Measurements from ENCODE around the gene ATP9B.

Gene ATP9B

GRCh38 chr18:79393181-79393634, 324.0 kb downstream of the ATP9B start:
- ATAC-seq (replicated peaks) (peak; percentile 29), DNase-seq (no peak)
- Mint-ChIP-seq H3K27ac (peak overlapping the region; percentile 64 to 78), H3K27me3 (peaks cover 37 to 45% of the 10 kb centered on the region in 2 donors), H3K4me1 (ENCODE audit: low read depth in 2 of 2) (peaks cover 7 to 9% of the 10 kb centered on the region in 2 donors), H3K36me3 (ENCODE audit: insufficient read depth) (peaks cover 15% of the 10 kb centered on the region), H3K9me3 (no peaks in the 10 kb centered on the region), H3K4me3 (peak overlapping the region; percentile 78 to 88)

DNA sequence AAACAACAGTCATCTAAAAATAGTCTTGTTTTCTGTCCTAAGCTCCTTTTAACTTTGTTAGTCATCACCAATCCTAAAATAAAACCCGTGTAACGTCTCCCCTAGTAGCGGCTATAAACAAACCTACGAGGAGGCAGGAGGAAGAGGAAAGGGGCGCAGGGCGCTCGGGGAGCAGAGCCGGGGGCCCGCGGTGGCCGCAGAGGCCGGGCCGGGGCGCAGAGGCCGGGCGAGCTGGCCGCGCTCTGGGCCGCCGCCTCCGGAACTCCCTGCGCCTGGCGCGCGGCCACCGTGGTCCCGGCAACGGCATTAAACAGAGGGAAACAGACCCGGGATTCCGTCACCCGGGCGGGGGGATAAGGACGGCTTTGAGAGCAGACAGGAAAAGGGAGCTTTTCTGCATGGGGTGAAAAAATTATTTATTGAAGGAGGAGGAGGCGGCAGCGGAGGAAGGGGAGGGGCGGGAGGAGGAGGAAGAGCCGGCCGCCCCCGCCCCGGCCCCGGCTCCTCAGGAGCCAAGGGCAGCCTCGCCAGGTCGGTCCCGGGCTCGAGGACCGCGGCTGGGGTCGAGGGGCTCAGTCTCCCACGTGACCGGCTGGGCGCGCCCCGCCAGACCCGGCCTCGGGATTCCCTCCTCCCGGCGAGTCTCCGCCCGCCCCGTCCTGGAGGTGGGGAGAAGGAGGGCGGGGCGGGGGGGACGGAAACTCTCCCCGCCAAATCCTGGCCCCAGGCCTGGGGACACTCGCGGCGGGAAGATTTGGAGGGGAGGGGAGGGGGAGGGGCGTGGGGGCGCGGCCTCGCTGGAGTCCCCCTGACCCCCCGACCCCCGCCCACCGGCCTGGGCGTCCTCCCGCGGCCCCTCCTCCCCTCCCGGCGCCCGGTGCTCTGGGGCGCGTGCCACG, 324.7 kb downstream of the ATP9B start:
- no peaks in the 10 kb centered on the region for H3K9me3 Mint-ChIP-seq

DNA sequence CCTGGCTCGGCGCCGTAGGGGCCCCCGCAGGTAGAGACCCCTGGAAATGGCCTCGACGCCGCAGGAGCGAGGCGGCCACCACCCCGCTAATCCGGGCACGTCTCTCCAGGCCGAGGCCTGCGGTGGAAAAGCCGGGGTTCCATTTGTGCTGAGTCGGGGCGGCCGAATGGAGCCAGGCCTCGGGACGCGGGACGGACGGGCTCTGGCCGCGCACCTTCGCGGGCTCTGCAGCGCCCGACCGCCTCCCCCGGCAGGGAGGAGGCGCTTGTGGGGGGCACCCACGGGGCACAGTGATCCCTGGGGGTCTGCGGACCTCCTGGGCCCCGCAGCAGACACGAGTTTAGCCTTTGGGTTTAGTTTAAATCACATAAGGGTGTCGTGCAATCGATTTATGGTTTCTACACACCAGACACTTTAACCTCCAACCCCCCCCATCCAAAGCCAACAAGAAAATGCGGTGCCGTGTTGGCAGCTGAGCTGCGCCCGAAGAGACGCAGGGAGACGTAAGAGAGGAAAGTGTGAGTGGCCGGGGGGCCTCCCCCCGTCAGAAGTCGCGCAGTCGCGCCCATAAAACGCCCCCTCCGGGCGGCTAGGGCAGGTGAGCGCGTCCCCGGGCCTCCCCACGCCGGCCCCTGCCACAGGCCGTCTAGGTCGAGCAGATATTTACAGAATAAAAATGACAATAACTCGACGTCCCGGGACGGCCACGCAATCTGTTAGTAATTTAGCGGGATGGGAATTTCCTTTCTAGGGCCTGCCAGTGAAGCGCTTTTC, 325.5 kb downstream of the ATP9B start:
- Mint-ChIP-seq H3K27ac (peak overlapping the region in 1 of 2 donors; percentile 59), H3K36me3 (ENCODE audit: insufficient read depth) (peaks cover 23% of the 10 kb centered on the region), H3K27me3 (peaks cover 22 to 32% of the 10 kb centered on the region in 2 donors), H3K4me3 (peak overlapping the region; percentile 77 to 78), H3K9me3 (no peaks in the 10 kb centered on the region), H3K4me1 (ENCODE audit: low read depth in 2 of 2) (peaks cover 12 to 15% of the 10 kb centered on the region in 2 donors)
- ATAC-seq (replicated peaks) (peak; percentile 46), DNase-seq (peak; percentile 45 to 50 (median 50))

More for the DNA sequence above, 324.7 kb downstream of the ATP9B start:
- H3K36me3 Mint-ChIP-seq (ENCODE audit: insufficient read depth) = peaks cover 18% of the 10 kb centered on the region
- peak; percentile 23 for ATAC-seq (replicated peaks)
- H3K27ac Mint-ChIP-seq = peak overlapping the region; percentile 64 to 78
- peak overlapping the region; percentile 78 to 88 for H3K4me3 Mint-ChIP-seq
- no peak for DNase-seq
- peaks cover 30 to 39% of the 10 kb centered on the region in 2 donors for H3K27me3 Mint-ChIP-seq
- H3K4me1 Mint-ChIP-seq (ENCODE audit: low read depth in 2 of 2) = peaks cover 9 to 10% of the 10 kb centered on the region in 2 donors

DNA sequence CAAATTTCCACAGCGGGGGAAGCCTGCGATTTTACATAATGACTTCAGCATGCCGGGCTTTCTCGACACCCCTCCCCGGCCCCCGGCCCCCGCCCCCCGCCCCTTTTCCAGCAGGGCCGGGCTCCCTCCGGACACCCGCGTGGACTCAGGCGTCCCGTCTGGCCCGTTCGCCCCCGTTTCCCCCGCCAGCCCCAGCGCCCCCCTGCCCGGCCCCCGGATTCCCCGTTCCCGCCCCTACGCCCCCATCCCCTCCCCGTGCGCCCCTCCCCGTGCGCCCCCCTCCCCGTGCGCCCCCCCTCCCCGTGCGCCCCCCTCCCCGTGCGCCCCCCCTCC, 326.1 kb downstream of the ATP9B start:
- Mint-ChIP-seq H3K27ac (no peak overlapping the region), H3K4me1 (ENCODE audit: low read depth in 2 of 2) (peaks cover 12 to 15% of the 10 kb centered on the region in 2 donors), H3K36me3 (ENCODE audit: insufficient read depth) (peaks cover 23% of the 10 kb centered on the region), H3K9me3 (no peaks in the 10 kb centered on the region), H3K27me3 (peaks cover 21 to 29% of the 10 kb centered on the region in 2 donors), H3K4me3 (peak overlapping the region; percentile 77 to 78)
- no peak for DNase-seq
- ATAC-seq (replicated peaks) = no peak

DNA sequence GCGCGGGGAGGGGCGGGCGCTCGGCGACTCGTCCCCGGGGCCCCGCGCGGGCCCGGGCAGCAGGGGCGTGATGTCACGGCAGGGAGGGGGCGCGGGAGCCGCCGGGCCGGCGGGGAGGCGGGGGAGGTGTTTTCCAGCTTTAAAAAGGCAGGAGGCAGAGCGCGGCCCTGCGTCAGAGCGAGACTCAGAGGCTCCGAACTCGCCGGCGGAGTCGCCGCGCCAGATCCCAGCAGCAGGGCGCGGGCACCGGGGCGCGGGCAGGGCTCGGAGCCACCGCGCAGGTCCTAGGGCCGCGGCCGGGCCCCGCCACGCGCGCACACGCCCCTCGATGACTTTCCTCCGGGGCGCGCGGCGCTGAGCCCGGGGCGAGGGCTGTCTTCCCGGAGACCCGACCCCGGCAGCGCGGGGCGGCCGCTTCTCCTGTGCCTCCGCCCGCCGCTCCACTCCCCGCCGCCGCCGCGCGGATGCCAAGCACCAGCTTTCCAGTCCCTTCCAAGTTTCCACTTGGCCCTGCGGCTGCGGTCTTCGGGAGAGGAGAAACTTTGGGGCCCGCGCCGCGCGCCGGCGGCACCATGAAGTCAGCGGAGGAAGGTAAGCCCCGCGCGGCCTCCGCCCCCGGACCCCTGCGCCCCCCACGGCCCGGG, 326.7 kb downstream of the ATP9B start, which contains the start of gene NFATC1:
NFATC1 (plus strand) TSS at position 170 of the 644 bp plus-strand sequence; CDS start at position 465, 295 bp downstream.
- H3K4me3 Mint-ChIP-seq = peak within 1 kb of the TSS; percentile 77 to 83
- DNase-seq = peak; percentile 49 to 64 (median 63)

GRCh38 chr18:79396431-79397246, 327.4 kb downstream of the ATP9B start:
- H3K9me3 Mint-ChIP-seq = no peaks in the 10 kb centered on the region
- H3K36me3 Mint-ChIP-seq (ENCODE audit: insufficient read depth) = peaks cover 32% of the 10 kb centered on the region
- H3K27me3 Mint-ChIP-seq = peaks cover 11 to 19% of the 10 kb centered on the region in 2 donors
- peak overlapping the region; percentile 72 to 83 for H3K4me3 Mint-ChIP-seq
- no peak for ATAC-seq (replicated peaks)
- H3K4me1 Mint-ChIP-seq (ENCODE audit: low read depth in 2 of 2) = peaks cover 20 to 22% of the 10 kb centered on the region in 2 donors
- no peak for DNase-seq
- no peak overlapping the region for H3K27ac Mint-ChIP-seq

More for the DNA sequence above, 326.7 kb downstream of the ATP9B start, which contains the start of gene NFATC1:
- peak within 1 kb of the TSS in 1 of 2 donors; percentile 59 for H3K27ac Mint-ChIP-seq
- peaks cover 13 to 17% of the 10 kb centered on the region in 2 donors for H3K4me1 Mint-ChIP-seq (ENCODE audit: low read depth in 2 of 2)
- ATAC-seq (replicated peaks) = peak; percentile 51
- peaks cover 24% of the 10 kb centered on the region for H3K36me3 Mint-ChIP-seq (ENCODE audit: insufficient read depth)
- no peaks in the 10 kb centered on the region for H3K9me3 Mint-ChIP-seq
- peaks cover 17 to 23% of the 10 kb centered on the region in 2 donors for H3K27me3 Mint-ChIP-seq

DNA sequence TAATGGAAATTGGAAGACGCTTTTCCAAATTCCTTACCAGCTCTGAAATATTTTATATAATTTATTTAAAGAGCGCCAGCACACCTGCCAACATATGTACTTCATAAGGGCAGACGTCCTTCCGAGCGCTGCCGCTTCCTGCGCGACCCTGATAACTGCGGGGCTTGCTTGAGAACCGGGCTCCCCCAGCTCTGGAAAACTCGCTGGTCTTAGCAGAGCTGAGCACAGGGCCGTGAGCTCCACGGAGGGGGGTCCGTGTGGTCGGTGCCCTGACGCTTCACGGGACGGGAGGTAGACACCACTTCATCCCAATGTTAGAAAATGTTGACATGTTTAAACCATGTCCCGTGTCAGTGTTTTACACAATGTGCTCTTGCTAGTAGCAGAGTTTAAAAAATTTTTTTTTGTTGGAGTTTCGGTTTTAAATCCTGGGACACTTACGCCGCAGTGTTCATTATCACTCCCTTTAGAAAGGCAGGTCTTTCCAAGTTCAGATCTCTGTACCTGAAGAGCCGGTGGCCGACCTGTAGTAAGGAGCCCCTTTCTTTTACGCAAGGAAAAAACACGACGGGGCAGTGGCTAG, 328.1 kb downstream of the ATP9B start:
- DNase-seq (no peak), ATAC-seq (replicated peaks) (no peak)
- H3K27ac Mint-ChIP-seq = no peak overlapping the region
- H3K36me3 Mint-ChIP-seq (ENCODE audit: insufficient read depth) = peaks cover 35% of the 10 kb centered on the region
- peak overlapping the region in 1 of 2 donors; percentile 83 for H3K4me3 Mint-ChIP-seq
- peaks cover 4 to 13% of the 10 kb centered on the region in 2 donors for H3K27me3 Mint-ChIP-seq
- no peaks in the 10 kb centered on the region for H3K9me3 Mint-ChIP-seq
- peaks cover 22 to 23% of the 10 kb centered on the region in 2 donors for H3K4me1 Mint-ChIP-seq (ENCODE audit: low read depth in 2 of 2)

GRCh38 chr18:79397830-79398761, 328.9 kb downstream of the ATP9B start:
- Mint-ChIP-seq H3K27ac (peak overlapping the region in 1 of 2 donors; percentile 69), H3K4me1 (ENCODE audit: low read depth in 2 of 2) (peaks cover 27 to 29% of the 10 kb centered on the region in 2 donors), H3K36me3 (ENCODE audit: insufficient read depth) (peaks cover 35% of the 10 kb centered on the region), H3K27me3 (peaks cover 0 to 6% of the 10 kb centered on the region in 2 donors), H3K9me3 (no peaks in the 10 kb centered on the region), H3K4me3 (peak overlapping the region; percentile 83 to 93)
- DNase-seq = no peak
- ATAC-seq (replicated peaks) = no peak

DNA sequence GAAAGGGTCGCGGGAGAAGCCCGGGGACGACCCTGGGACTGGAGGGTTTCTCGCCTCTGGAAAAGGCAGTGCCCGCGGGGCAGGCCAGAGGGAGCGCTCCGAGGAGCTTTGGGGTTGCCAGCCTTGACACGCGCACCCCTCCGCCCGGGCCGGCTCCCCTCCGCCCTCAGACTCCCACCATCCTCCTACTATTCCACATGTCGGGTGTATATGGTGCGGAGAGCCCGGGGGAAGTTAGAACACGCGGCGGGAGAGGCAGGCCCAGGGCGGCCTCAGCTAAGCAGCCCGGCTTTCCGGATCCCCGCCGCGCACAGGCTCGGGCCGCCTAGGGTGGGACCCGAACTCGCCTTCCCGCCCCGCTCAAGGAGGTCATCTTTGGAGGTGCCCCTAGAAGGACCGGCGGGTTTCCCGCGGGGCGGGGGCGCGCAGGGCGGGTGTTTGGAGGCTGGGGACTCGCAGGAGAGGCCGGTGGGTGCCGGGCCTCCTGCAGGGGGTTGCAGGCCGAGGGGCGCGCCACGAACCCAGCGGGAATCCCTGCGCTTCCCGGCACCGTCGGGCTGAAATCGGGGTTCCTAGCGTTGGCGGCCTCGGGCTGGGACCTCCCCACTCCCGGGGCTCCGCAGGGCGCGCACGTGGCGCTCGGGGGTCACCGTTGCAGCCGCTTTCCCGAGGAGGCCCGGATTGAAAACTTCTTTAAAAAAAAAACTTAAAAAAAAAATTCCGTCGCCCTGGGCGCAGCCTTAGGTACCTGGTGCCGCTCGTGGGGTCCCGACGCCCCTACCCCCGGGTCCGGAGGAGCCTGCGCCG, 330.3 kb downstream of the ATP9B start:
- peaks cover 40% of the 10 kb centered on the region for H3K36me3 Mint-ChIP-seq (ENCODE audit: insufficient read depth)
- H3K4me3 Mint-ChIP-seq = peak overlapping the region; percentile 80 to 93
- peak; percentile 1 for ATAC-seq (replicated peaks)
- no peaks in the 10 kb centered on the region for H3K9me3 Mint-ChIP-seq
- no peak for DNase-seq
- peak overlapping the region; percentile 69 to 83 for H3K27ac Mint-ChIP-seq
- H3K4me1 Mint-ChIP-seq (ENCODE audit: low read depth in 2 of 2) = peaks cover 35 to 36% of the 10 kb centered on the region in 2 donors
- H3K27me3 Mint-ChIP-seq = no peaks in the 10 kb centered on the region

GRCh38 chr18:79400091-79400590, 330.9 kb downstream of the ATP9B start:
- Mint-ChIP-seq H3K4me1 (ENCODE audit: low read depth in 2 of 2) (peaks cover 38 to 43% of the 10 kb centered on the region in 2 donors), H3K9me3 (no peaks in the 10 kb centered on the region), H3K27ac (no peak overlapping the region), H3K4me3 (peak overlapping the region; percentile 83 to 93), H3K27me3 (no peaks in the 10 kb centered on the region), H3K36me3 (ENCODE audit: insufficient read depth) (peaks cover 36% of the 10 kb centered on the region)
- ATAC-seq (replicated peaks) (peak; percentile 35), DNase-seq (peak in 1 of 3 experiments; percentile 46)

All from effector memory CD8-positive, alpha-beta T cell (primary cell).